Trophoblast cell (in vitro differentiated cells and primary cell): ENCODE measurements around the gene STYXL1.
"Not testable (repeated sequence)": the region's sequence is repeated elsewhere in the genome, so short reads cannot be mapped to it uniquely, and the experiment has no call there.

Experiments used
- DNase-seq, 2 donors: peaks; one replicate each; pipeline ENCODE4 v3.0.0-alpha.2; 2016
- H2AFZ ChIP-seq: 2 replicates; pipeline ENCODE4 v1.6.1; 2013; ENCODE audit warnings: low read length, moderate library complexity, mild to moderate bottlenecking; ENCODE audit not compliant: insufficient read depth, poor library complexity
- H2AK5ac ChIP-seq: 2 replicates; pipeline ENCODE4 v1.6.1; 2013; ENCODE audit warnings: mild to moderate bottlenecking, low read length
- H2BK120ac ChIP-seq: 2 replicates; pipeline ENCODE4 v1.6.1; 2013; ENCODE audit warnings: low read length, mild to moderate bottlenecking, moderate library complexity; ENCODE audit not compliant: insufficient read depth, poor library complexity
- H2BK12ac ChIP-seq: 2 replicates; pipeline ENCODE4 v1.6.1; 2013; ENCODE audit warnings: mild to moderate bottlenecking, low read length, moderate library complexity
- H2BK5ac ChIP-seq: 2 replicates; pipeline ENCODE4 v1.6.1; 2013; ENCODE audit warnings: low read length, low read depth, moderate library complexity, mild to moderate bottlenecking; ENCODE audit not compliant: poor library complexity
- H3K14ac ChIP-seq: 2 replicates; pipeline ENCODE4 v1.6.1; 2013; ENCODE audit warnings: mild to moderate bottlenecking, low read length
- H3K18ac ChIP-seq: 2 replicates; pipeline ENCODE4 v1.6.1; 2013; ENCODE audit warnings: mild to moderate bottlenecking, low read length
- H3K23ac ChIP-seq: 2 replicates; pipeline ENCODE4 v1.6.1; 2013; ENCODE audit warnings: low read length
- H3K27ac ChIP-seq: 2 replicates; pipeline ENCODE4 v1.5.1; 2013; ENCODE audit warnings: low read depth, mild to moderate bottlenecking, inconsistent platforms, low read length, moderate library complexity
- H3K27me3 ChIP-seq: 2 replicates; pipeline ENCODE4 v1.6.1; 2013; ENCODE audit warnings: inconsistent platforms, mild to moderate bottlenecking, low read length, moderate library complexity; ENCODE audit not compliant: insufficient read depth
- H3K36me3 ChIP-seq, 2 experiments: 1 replicate in 1 of 2; 2 replicates in 1 of 2; pipeline ENCODE4 v1.6.1; 2013; ENCODE audit warnings: low read length in 2 of 2, mild to moderate bottlenecking in 2 of 2, moderate library complexity in 1 of 2; ENCODE audit not compliant: insufficient read depth in 2 of 2, control insufficient read depth in 1 of 2
- H3K4ac ChIP-seq: 2 replicates; pipeline ENCODE4 v1.6.1; 2013; ENCODE audit warnings: low read depth, mild to moderate bottlenecking, low read length, moderate library complexity
- H3K4me1 ChIP-seq, 2 experiments: 1 replicate in 1 of 2; 2 replicates in 1 of 2; pipeline ENCODE4 v1.6.1; 2013; ENCODE audit warnings: low read length in 2 of 2, mild to moderate bottlenecking in 2 of 2, moderate library complexity in 1 of 2; ENCODE audit not compliant: insufficient read depth in 2 of 2, control insufficient read depth in 1 of 2
- H3K4me2 ChIP-seq: 2 replicates; pipeline ENCODE4 v1.6.1; 2013; ENCODE audit warnings: inconsistent platforms, mild to moderate bottlenecking, low read length, moderate library complexity
- H3K4me3 ChIP-seq: 2 replicates; pipeline ENCODE4 v1.5.1; 2013; ENCODE audit warnings: mild to moderate bottlenecking, low read depth, low read length, inconsistent platforms
- H3K79me1 ChIP-seq: one replicate; pipeline ENCODE4 v1.6.1; 2013; ENCODE audit warnings: low read length
- H3K79me2 ChIP-seq: 2 replicates; pipeline ENCODE4 v1.6.1; 2013; ENCODE audit warnings: low read length, mild to moderate bottlenecking; ENCODE audit not compliant: control insufficient read depth, insufficient read depth, poor library complexity
- H3K9ac ChIP-seq: 2 replicates; pipeline ENCODE4 v1.6.1; 2013; ENCODE audit warnings: mild to moderate bottlenecking, low read length
- H3K9me3 ChIP-seq: 2 replicates; pipeline ENCODE4 v1.6.1; 2013; ENCODE audit warnings: low read depth, mild to moderate bottlenecking, control low read depth, inconsistent platforms, low read length; ENCODE audit not compliant: insufficient read depth
- H4K12ac ChIP-seq: 2 replicates; pipeline ENCODE4 v1.6.1; 2013; ENCODE audit warnings: low read depth, mild to moderate bottlenecking, low read length, moderate library complexity
- H4K8ac ChIP-seq: 2 replicates; pipeline ENCODE4 v1.6.1; 2013; ENCODE audit warnings: low read depth, mild to moderate bottlenecking, low read length, moderate library complexity
- H4K91ac ChIP-seq: one replicate; pipeline ENCODE4 v1.6.1; 2013; ENCODE audit warnings: low read depth, mild to moderate bottlenecking, low read length, moderate library complexity
- WGBS: extraction: QIAGEN DNeasy Blood & Tissue Kit; methylation state at CpG from one replicate; pipeline ENCODE4 v1.1.7; 2013; ENCODE audit warnings: missing lambda C conversion rate; ENCODE audit not compliant: insufficient read length, insufficient coverage; ENCODE audit errors: extremely low coverage; 5-methylcytosine and 5-hydroxymethylcytosine counted together

STYXL1 gene

DNA sequence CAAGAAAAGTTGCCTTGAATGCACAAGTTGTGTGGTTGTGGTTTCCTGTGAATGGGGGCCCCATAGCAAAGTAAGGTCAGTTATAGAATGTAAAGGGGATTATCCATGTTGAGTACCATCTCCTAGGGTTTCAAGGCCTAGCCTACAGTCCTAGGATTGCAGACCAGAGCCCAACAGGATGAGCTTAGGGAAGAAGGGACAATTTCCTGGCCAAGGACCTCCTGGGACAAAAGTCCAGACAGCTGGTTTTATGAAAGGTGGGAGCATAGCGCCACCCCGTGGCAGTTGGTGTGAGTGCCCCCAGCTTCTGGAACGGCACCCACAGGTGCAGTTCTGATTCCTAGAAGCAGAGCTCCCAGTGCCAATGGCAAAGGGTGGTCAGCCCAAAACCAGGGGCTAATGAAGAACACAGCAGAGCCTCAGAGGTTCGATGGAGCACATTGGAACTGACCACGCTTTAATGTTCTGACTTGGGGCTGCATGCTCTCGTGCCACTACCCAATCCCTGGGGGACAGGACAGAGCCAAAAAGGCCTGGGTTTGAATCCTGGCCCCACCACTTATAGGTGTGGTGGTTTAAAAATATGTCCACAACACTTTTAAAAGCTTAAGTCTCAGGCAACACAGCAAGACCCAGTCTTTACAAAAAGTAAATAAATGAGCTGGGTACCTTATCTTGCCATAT lies 27.6 kb downstream of the STYXL1 start:
- H3K4ac ChIP-seq: no peak overlapping the region
- no peak overlapping the region for H2BK5ac ChIP-seq
- no peak overlapping the region for H3K14ac ChIP-seq
- no peak overlapping the region for H4K8ac ChIP-seq
- DNase-seq: peak; percentile 66 to 85
- no peak overlapping the region for H2BK120ac ChIP-seq
- no peak overlapping the region for H3K18ac ChIP-seq
- H4K91ac ChIP-seq: no peak overlapping the region
- no peak overlapping the region for H3K4me3 ChIP-seq
- no peak overlapping the region for H3K23ac ChIP-seq
- no peaks in the 10 kb centered on the region for H3K27me3 ChIP-seq
- WGBS: no CpG with 5 or more reads among the region's 6 CpGs
- no peaks in the 10 kb centered on the region for H3K9me3 ChIP-seq
- H4K12ac ChIP-seq: no peak overlapping the region
- peaks cover 19 to 34% of the 10 kb centered on the region in 2 experiments for H3K36me3 ChIP-seq
- no peak overlapping the region for H2BK12ac ChIP-seq
- H3K79me2 ChIP-seq: no peaks in the 10 kb centered on the region
- no peaks in the 10 kb centered on the region for H3K79me1 ChIP-seq
- no peak overlapping the region for H2AK5ac ChIP-seq
- H2AFZ ChIP-seq: no peak overlapping the region
- H3K9ac ChIP-seq: no peak overlapping the region
- H3K4me1 ChIP-seq: no peaks in the 10 kb centered on the region
- H3K4me2 ChIP-seq: no peak overlapping the region
- no peak overlapping the region for H3K27ac ChIP-seq

DNA sequence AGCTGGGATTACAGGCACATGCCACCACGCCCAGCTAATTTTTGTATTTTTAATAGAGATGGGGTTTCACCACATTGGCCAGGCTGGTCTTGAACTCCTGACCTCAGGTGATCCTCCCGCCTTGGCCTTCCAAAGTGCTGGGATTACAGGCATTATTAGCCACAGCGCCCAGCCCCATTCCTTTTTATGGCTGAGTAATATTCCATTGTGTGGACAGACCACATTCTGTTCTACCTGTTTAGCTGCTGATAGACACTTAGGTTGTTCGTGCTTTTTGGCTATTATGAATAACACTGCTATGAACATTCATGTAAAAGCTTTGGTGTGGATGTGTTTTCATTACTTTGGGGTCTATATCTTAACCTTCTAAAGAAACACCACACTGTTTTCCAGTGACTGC lies 29.3 kb downstream of the STYXL1 start:
- not testable (repeated sequence) for H4K91ac ChIP-seq, H3K27ac ChIP-seq, H3K4me1 ChIP-seq, H3K4me3 ChIP-seq, H2AFZ ChIP-seq, H3K4ac ChIP-seq, H4K12ac ChIP-seq, H2BK5ac ChIP-seq, H3K79me2 ChIP-seq, H3K9me3 ChIP-seq, H3K14ac ChIP-seq, H3K4me2 ChIP-seq, H2BK12ac ChIP-seq, H2AK5ac ChIP-seq, H2BK120ac ChIP-seq, H3K27me3 ChIP-seq, H3K23ac ChIP-seq, H3K79me1 ChIP-seq, H3K9ac ChIP-seq, H4K8ac ChIP-seq, H3K18ac ChIP-seq
- DNase-seq: peak in 1 of 2 donors; percentile 36
- peaks cover 22 to 30% of the 10 kb centered on the region in 2 experiments for H3K36me3 ChIP-seq
- no CpG with 5 or more reads among the region's 4 CpGs for WGBS

DNA sequence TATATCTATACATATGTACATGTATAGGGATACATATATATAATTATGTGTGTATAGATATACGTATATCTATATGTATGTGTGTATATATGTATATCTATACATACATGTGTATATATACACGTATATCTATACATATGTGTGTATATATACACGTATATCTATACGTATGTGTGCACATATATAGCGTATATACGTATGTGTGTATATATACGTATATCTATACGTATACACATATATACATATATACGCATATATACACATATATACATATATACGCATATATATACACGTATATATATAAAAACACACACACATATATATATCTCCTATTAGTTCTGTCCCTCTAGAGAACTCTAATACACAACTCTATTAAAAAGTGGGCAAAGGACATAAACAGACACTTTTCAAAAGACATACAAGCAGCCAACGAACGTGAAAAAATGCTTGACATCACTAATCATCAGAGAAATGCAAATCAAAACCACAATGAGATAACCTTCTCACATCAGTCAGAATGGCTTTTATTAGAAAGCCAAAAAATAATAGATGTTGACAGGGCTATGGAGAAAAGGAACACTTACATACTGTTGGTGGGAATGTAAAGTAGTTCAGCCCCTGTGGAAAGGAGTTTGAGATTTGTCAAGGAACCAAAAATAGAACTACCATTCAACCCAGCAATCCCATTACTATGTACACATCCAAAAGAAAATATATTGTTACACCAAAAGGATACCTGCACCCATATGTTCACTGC lies 31.4 kb downstream of the STYXL1 start:
- no peak overlapping the region for H3K4me2 ChIP-seq

DNA sequence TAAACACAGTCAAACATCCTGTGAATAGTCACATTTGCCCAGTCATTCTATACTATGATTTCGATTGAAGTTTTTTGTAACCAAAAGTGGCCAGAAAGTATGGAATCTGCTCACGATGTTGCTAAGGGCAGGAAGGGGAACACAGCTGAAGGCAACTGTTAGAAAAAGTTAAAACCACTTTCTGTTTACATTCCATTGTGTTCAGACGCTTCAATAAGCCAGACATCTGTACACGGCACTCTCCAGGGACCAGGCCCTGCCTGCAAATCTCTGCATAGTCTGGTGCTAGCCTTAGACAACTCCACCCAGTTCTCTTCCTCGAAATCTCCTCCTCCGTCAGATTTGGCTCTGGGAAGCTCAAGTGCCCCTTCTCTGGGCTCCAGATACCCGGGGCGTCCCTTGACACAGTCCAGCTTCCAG lies 36.3 kb downstream of the STYXL1 start:
- DNase-seq: peak; percentile 31 to 45
- no peak overlapping the region for H2BK120ac ChIP-seq
- no peaks in the 10 kb centered on the region for H3K79me1 ChIP-seq
- H3K4me2 ChIP-seq: no peak overlapping the region
- H3K4me1 ChIP-seq: peaks cover 0 to 2% of the 10 kb centered on the region in 2 experiments
- H4K12ac ChIP-seq: no peak overlapping the region
- H2BK12ac ChIP-seq: no peak overlapping the region
- H4K91ac ChIP-seq: no peak overlapping the region
- H3K23ac ChIP-seq: no peak overlapping the region
- H2BK5ac ChIP-seq: no peak overlapping the region
- no peaks in the 10 kb centered on the region for H3K27me3 ChIP-seq
- no peak overlapping the region for H3K14ac ChIP-seq
- H3K9me3 ChIP-seq: no peaks in the 10 kb centered on the region
- no peak overlapping the region for H3K9ac ChIP-seq
- no CpG with 5 or more reads among the region's 8 CpGs for WGBS
- H3K18ac ChIP-seq: no peak overlapping the region
- no peak overlapping the region for H3K4me3 ChIP-seq
- no peak overlapping the region for H3K4ac ChIP-seq
- no peak overlapping the region for H2AK5ac ChIP-seq
- no peak overlapping the region for H4K8ac ChIP-seq
- no peak overlapping the region for H2AFZ ChIP-seq
- H3K79me2 ChIP-seq: no peaks in the 10 kb centered on the region
- H3K36me3 ChIP-seq: peaks cover 6 to 18% of the 10 kb centered on the region in 2 experiments
- peak overlapping the region; percentile 34 for H3K27ac ChIP-seq

More for the DNA sequence above, 31.4 kb downstream of the STYXL1 start:
- Histone ChIP-seq H2AFZ (no peak overlapping the region), H3K23ac (no peak overlapping the region), H3K14ac (no peak overlapping the region), H4K8ac (no peak overlapping the region), H3K4me1 (peaks cover 0 to 2% of the 10 kb centered on the region in 2 experiments), H3K4me3 (no peak overlapping the region), H3K9me3 (no peaks in the 10 kb centered on the region), H2BK5ac (no peak overlapping the region), H3K79me2 (no peaks in the 10 kb centered on the region), H3K79me1 (no peaks in the 10 kb centered on the region), H2AK5ac (no peak overlapping the region), H4K12ac (no peak overlapping the region), H3K18ac (no peak overlapping the region), H2BK12ac (no peak overlapping the region), H2BK120ac (no peak overlapping the region), H3K27ac (no peak overlapping the region), H3K9ac (no peak overlapping the region), H3K36me3 (peaks cover 21 to 23% of the 10 kb centered on the region in 2 experiments), H4K91ac (no peak overlapping the region), H3K4ac (no peak overlapping the region), H3K27me3 (no peaks in the 10 kb centered on the region)
- no peak for DNase-seq
- whole genome bisulfite sequencing: no CpG with 5 or more reads among the region's 13 CpGs
